Calu3 (cell line): ENCODE data around the gene DDX10. TPM values are rescaled to one million over a fixed set of nuclear protein-coding genes. Genes with fewer than 3 reads are reported as not detected.

Experiments
- BruUV-seq: library from RNA; stranded (reverse); fragments of 400-500 nt; replicated peaks from 2 replicates; lab custom pipeline; 2021; lab: Mats Ljungman, UMichigan
- CTCF ChIA-PET: fragments of 300-600 bp; sonication (Branson Sonifier 250); formaldehyde crosslinking; loops from one replicate; lab custom pipeline; 2022; ENCODE audit warnings: antibody characterized with exemption; lab: Charles Lee
- DNase-seq: peaks from one replicate; pipeline ENCODE4 v3.0.0; 2022
- H3K27ac Mint-ChIP-seq: one replicate; pipeline ENCODE4 v1.8.0; 2022; ENCODE audit warnings: mixed read lengths; ENCODE audit not compliant: unreplicated experiment
- H3K27me3 Mint-ChIP-seq: one replicate; pipeline ENCODE4 v1.8.0; 2022; ENCODE audit warnings: mixed read lengths; ENCODE audit not compliant: unreplicated experiment
- H3K36me3 Mint-ChIP-seq: one replicate; pipeline ENCODE4 v1.8.0; 2022; ENCODE audit warnings: mild to moderate bottlenecking, moderate library complexity, mixed read lengths; ENCODE audit not compliant: insufficient read depth, unreplicated experiment
- H3K4me1 Mint-ChIP-seq: one replicate; pipeline ENCODE4 v1.8.0; 2022; ENCODE audit warnings: mild to moderate bottlenecking, low read depth, mixed read lengths; ENCODE audit not compliant: unreplicated experiment
- H3K4me3 Mint-ChIP-seq: one replicate; pipeline ENCODE4 v1.8.0; 2022; ENCODE audit warnings: mild to moderate bottlenecking, low read depth, moderate library complexity, mixed read lengths; ENCODE audit not compliant: unreplicated experiment
- H3K9me3 Mint-ChIP-seq: one replicate; pipeline ENCODE4 v1.8.0; 2022; ENCODE audit warnings: low read depth, mixed read lengths; ENCODE audit not compliant: unreplicated experiment
- CTCF ChIP-seq: fragments of 200-600 bp; IDR thresholded peaks from one replicate; pipeline ENCODE4 v1.8.0; 2022; ENCODE audit warnings: antibody characterized with exemption; ENCODE audit not compliant: unreplicated experiment
- intact Hi-C: fragments of 100-400 bp; cut with micrococcal nuclease; formaldehyde crosslinking; loops from one replicate; pipeline ENCODE4 v1.10.0; 2022; ENCODE audit not compliant: unreplicated experiment
- total RNA-seq: library from RNA; stranded (reverse); gene quantifications from 2 replicates; pipeline ENCODE4 v1.2.3, GENCODE V29; 2022

DDX10 gene
- total RNA-seq, 1 experiment from 2014 or later, result 31.2 TPM

- DNase-seq, result no peak
- Mint-ChIP-seq H3K4me3 (no peak overlapping the region), H3K36me3 (no peaks in the 10 kb centered on the region), H3K27me3 (peaks cover 14% of the 10 kb centered on the region), H3K27ac (no peak overlapping the region), H3K9me3 (no peaks in the 10 kb centered on the region), H3K4me1 (no peaks in the 10 kb centered on the region)
- CTCF ChIA-PET, result no interaction called here
- BruUV-seq, result no TSS peak
- TF ChIP-seq CTCF, result no peak
- intact Hi-C loops, result no loop called here
Observed at GRCh38 chr11:108966206-108966605, 301.3 kb downstream of the DDX10 start.

DNA sequence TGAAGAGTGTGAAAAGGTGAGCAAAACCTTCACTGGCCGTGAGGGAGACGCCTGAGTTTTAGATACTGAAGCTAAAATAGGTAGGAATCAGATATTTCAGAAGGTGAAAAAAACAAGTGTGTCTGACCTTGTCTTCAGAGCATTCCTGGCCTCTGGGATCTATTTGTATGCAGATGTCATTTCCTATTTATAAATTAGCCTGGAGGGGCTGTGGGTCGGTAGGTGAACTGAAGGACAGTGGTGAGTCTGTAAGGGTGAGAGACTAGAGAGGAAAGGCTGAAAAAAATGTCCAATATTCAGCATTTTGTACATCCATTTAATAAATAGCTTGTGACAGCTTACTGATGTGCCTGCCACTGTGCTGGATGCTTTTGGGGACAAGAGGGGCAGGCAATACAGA lies 302.1 kb downstream of the DDX10 start:
- peaks cover 14% of the 10 kb centered on the region for H3K27me3 Mint-ChIP-seq
- BruUV-seq, result no TSS peak
- H3K4me1 Mint-ChIP-seq, result no peaks in the 10 kb centered on the region
- no peak for TF ChIP-seq CTCF
- no peak overlapping the region for H3K4me3 Mint-ChIP-seq
- CTCF ChIA-PET, result no interaction called here
- H3K27ac Mint-ChIP-seq, result no peak overlapping the region
- H3K36me3 Mint-ChIP-seq, result no peaks in the 10 kb centered on the region
- intact Hi-C loops, result no loop called here
- no peaks in the 10 kb centered on the region for H3K9me3 Mint-ChIP-seq
- no peak for DNase-seq

GRCh38 chr11:108967571-108967970 lies 302.7 kb downstream of the DDX10 start:
- no TSS peak for BruUV-seq
- CTCF ChIA-PET, result no interaction called here
- Mint-ChIP-seq H3K27me3 (peaks cover 14% of the 10 kb centered on the region), H3K36me3 (no peaks in the 10 kb centered on the region), H3K9me3 (no peaks in the 10 kb centered on the region), H3K4me3 (no peak overlapping the region), H3K4me1 (no peaks in the 10 kb centered on the region), H3K27ac (no peak overlapping the region)
- DNase-seq, result no peak
- intact Hi-C loops, result no loop called here
- TF ChIP-seq CTCF, result no peak

GRCh38 chr11:108970221-108970991 lies 305.5 kb downstream of the DDX10 start:
- intact Hi-C loops, result no loop called here
- TF ChIP-seq CTCF, result no peak
- H3K9me3 Mint-ChIP-seq, result no peaks in the 10 kb centered on the region
- peaks cover 14% of the 10 kb centered on the region for H3K27me3 Mint-ChIP-seq
- CTCF ChIA-PET, result no interaction called here
- H3K4me1 Mint-ChIP-seq, result peaks cover 11% of the 10 kb centered on the region
- no TSS peak for BruUV-seq
- H3K27ac Mint-ChIP-seq, result no peak overlapping the region
- H3K36me3 Mint-ChIP-seq, result peaks cover 7% of the 10 kb centered on the region
- no peak overlapping the region for H3K4me3 Mint-ChIP-seq
- DNase-seq, result no peak
